Transverse colon (tissue), 4 donors: Measurements from ENCODE around the gene AQP11. TPM values are rescaled to one million over a fixed set of nuclear protein-coding genes. Genes with fewer than 3 reads are reported as not detected.

Experiments
- DNase-seq: peaks from one replicate; pipeline ENCODE4 v3.0.0-alpha.2; 2019
- H3K27ac ChIP-seq, 4 donors: fragments of 200-600 bp; sonication (generic); 2 replicates each; pipeline ENCODE4 v1.5.1; 2016 to 2018; ENCODE audit warnings: inconsistent platforms in 4 of 4
- H3K27me3 ChIP-seq: fragments of 200-600 bp; sonication (generic); 2 replicates; pipeline ENCODE4 v1.5.1; 2017; ENCODE audit warnings: inconsistent platforms
- H3K36me3 ChIP-seq, 4 donors: fragments of 200-600 bp; sonication (generic); 2 replicates each; pipeline ENCODE4 v1.5.1; 2017 to 2019; ENCODE audit warnings: inconsistent platforms in 4 of 4
- H3K4me1 ChIP-seq, 4 donors: fragments of 200-600 bp; sonication (generic); 2 replicates each; pipeline ENCODE4 v1.5.1; 2017 to 2020; ENCODE audit warnings: inconsistent platforms in 4 of 4
- H3K4me3 ChIP-seq, 4 donors: fragments of 200-600 bp; sonication (generic); 1 replicate in 1 of 4; 2 replicates in 3 of 4; pipeline versions ENCODE4 v1.5.1 to v1.6.1; 2017 to 2019; ENCODE audit warnings: inconsistent platforms in 4 of 4
- H3K9me3 ChIP-seq, 2 donors: fragments of 200-600 bp; sonication (generic); 2 replicates each; pipeline ENCODE4 v1.5.1; 2017 to 2019; ENCODE audit warnings: inconsistent platforms in 2 of 2
- EP300 ChIP-seq: sonication (generic); formaldehyde crosslinking; IDR thresholded peaks from one replicate; pipeline ENCODE4 v1.6.1; 2017; ENCODE audit warnings: antibody characterized with exemption, low read depth
- POLR2A ChIP-seq: fragments of 450-650 bp; IDR thresholded peaks from one replicate; pipeline ENCODE4 v1.6.1; 2016; ENCODE audit warnings: antibody characterized with exemption, mild to moderate bottlenecking, moderate library complexity
- POLR2AphosphoS5 ChIP-seq, 3 donors: sonication (generic); formaldehyde crosslinking; IDR thresholded peaks; one replicate each; pipeline ENCODE4 v1.6.1; 2016; ENCODE audit warnings: antibody characterized with exemption in 3 of 3
- WGBS, 2 donors: methylation state at CpG; one replicate each; pipeline ENCODE4 v1.1.5; 2018; ENCODE audit warnings: low coverage in 1 of 2; 5-methylcytosine and 5-hydroxymethylcytosine counted together
- in situ Hi-C, 4 donors: fragments of 200-750 bp; cut with MboI; loops; one replicate each; pipeline versions ENCODE4 v1.15.0 to v1.15.1; 2017; ENCODE audit warnings: low sequenced_read_pairs in 3 of 4, low pct_ligation_motif_present in 1 of 4, low pct_unique_long_range_greater_than_20kb in 1 of 4
- intact Hi-C: fragments of 100-400 bp; cut with DNase I; formaldehyde crosslinking; loops from one replicate; pipeline ENCODE4 v1.15.1; 2023; ENCODE audit warnings: low total_unique reads
- total RNA-seq, 4 donors: library from RNA; depleted of rRNA; stranded (reverse); fragments of >200 nt; gene quantifications; one replicate each; pipeline ENCODE4 v1.1.0, GENCODE V29; 2016
- TF ChIP-seq, protein P1 (sequence below), 5 experiments: fragments of 200-600 bp in 3 of 5; fragments of 450-650 bp in 2 of 5; sonication (generic) in 3 of 5; IDR thresholded peaks; 1 replicate in 2 of 5; 2 replicates in 3 of 5; pipeline ENCODE4 v1.5.1; 2016 to 2017; ENCODE audit warnings: antibody characterized with exemption in 5 of 5, inconsistent platforms in 3 of 5, mild to moderate bottlenecking in 2 of 5, moderate library complexity in 1 of 5

The AQP11 gene, protein sequence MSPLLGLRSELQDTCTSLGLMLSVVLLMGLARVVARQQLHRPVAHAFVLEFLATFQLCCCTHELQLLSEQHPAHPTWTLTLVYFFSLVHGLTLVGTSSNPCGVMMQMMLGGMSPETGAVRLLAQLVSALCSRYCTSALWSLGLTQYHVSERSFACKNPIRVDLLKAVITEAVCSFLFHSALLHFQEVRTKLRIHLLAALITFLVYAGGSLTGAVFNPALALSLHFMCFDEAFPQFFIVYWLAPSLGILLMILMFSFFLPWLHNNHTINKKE
- total RNA-seq: 10 to 100 TPM in 1 of 4 donors, 1 to 10 TPM in 3; 2.6 to 10.2 (median 7.4) TPM

DNA sequence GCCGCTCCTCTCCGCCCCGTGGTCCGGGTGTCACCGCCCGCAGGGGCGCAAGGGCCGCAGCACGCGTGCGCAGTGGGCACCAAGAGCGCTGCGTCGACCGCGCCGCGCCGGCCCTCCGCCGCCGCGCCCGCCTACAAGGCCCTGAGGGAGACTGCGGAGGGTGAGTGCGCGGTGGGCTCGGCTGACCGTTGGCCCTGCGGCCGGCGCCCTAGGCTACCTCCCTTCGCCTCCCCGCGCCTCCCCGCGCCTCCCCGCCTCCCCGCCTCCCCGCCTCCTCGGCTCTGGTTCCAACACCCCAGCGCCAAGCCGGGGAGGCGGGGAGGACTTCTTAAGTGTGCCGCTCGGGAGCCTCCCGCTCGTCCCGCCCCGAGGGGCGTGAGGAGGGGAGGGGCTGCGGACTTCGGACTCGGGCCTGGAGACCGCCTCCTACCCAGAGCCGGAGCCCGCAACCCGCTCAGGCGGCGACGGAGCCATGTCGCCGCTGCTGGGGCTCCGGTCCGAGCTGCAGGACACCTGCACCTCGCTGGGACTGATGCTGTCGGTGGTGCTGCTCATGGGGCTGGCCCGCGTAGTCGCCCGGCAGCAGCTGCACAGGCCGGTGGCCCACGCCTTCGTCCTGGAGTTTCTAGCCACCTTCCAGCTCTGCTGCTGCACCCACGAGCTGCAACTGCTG lies at the start of gene AQP11:
TSS of gene AQP11 (plus strand) at position 433 of the 673 bp plus-strand sequence. CDS start at position 473, 40 bp downstream.
- peak; percentile 79 to 83 (median 81) for TF ChIP-seq POLR2AphosphoS5 (IDR thresholded peaks at IDR 0.05)
- TF ChIP-seq POLR2A: peak; percentile 79
- TF ChIP-seq, protein P1, sequence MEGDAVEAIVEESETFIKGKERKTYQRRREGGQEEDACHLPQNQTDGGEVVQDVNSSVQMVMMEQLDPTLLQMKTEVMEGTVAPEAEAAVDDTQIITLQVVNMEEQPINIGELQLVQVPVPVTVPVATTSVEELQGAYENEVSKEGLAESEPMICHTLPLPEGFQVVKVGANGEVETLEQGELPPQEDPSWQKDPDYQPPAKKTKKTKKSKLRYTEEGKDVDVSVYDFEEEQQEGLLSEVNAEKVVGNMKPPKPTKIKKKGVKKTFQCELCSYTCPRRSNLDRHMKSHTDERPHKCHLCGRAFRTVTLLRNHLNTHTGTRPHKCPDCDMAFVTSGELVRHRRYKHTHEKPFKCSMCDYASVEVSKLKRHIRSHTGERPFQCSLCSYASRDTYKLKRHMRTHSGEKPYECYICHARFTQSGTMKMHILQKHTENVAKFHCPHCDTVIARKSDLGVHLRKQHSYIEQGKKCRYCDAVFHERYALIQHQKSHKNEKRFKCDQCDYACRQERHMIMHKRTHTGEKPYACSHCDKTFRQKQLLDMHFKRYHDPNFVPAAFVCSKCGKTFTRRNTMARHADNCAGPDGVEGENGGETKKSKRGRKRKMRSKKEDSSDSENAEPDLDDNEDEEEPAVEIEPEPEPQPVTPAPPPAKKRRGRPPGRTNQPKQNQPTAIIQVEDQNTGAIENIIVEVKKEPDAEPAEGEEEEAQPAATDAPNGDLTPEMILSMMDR (IDR thresholded peaks at IDR 0.05): no peak
- peak; percentile 3 for TF ChIP-seq EP300
- no peaks in the 10 kb centered on the region for H3K27me3 ChIP-seq
- peak; percentile 94 for DNase-seq
- in situ Hi-C loops: no loop called here
- no peaks in the 10 kb centered on the region for H3K36me3 ChIP-seq
- WGBS, 2 donors: 0% methylated on average over 62 of the region's 75 CpGs; no CpG with 5 or more reads in 1 of the 2 donors
- peaks cover 10 to 20% (median 14%) of the 10 kb centered on the region in 4 donors for H3K4me1 ChIP-seq
- intact Hi-C loops: no loop called here
- H3K4me3 ChIP-seq: peak within 1 kb of the TSS; percentile 35 to 74 (median 65)
- peak within 1 kb of the TSS; percentile 82 to 94 (median 90) for H3K27ac ChIP-seq
- no peaks in the 10 kb centered on the region for H3K9me3 ChIP-seq

DNA sequence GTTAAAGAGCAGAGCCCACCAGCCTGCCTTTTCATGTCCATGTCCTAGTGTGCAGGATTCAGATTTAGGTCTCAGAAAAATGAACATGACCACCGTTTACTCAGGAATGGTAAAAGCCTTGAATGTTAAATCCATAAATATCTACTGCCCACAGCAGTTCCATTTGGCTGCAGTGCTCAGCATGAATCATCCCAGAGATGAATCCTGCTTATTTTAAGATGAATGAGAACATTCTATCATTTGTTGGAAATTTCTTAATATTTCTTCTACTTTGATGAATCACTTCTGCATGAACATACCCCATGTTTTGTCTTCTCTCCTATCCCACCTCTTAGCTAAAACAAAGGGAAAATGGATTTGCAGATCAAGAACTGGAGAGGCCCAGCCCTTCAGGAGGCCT lies 47.5 kb upstream of the AQP11 start:
- Histone ChIP-seq H3K27me3 (no peaks in the 10 kb centered on the region), H3K36me3 (no peaks in the 10 kb centered on the region), H3K27ac (no peak overlapping the region), H3K4me1 (no peaks in the 10 kb centered on the region), H3K9me3 (no peaks in the 10 kb centered on the region), H3K4me3 (no peak overlapping the region)
- 64% methylated on average over 1 of the region's 1 CpG; no CpG with 5 or more reads in 1 of the 2 donors for WGBS, 2 donors
- TF ChIP-seq POLR2A (no peak), POLR2AphosphoS5 (IDR thresholded peaks at IDR 0.05) (no peak), EP300 (no peak)
- TF ChIP-seq, protein P1 (IDR thresholded peaks at IDR 0.05): no peak
- in situ Hi-C loops (loop anchor here in 2 of 4 donors (10.0 to 25.0 kb wide), 2 partner anchors 347 to 355 kb away; no protein-coding TSS in a partner anchor), intact Hi-C loops (loop anchor here (10.0 kb wide), 1 partner anchor 347 kb away; no protein-coding TSS in a partner anchor)
- no peak for DNase-seq

DNA sequence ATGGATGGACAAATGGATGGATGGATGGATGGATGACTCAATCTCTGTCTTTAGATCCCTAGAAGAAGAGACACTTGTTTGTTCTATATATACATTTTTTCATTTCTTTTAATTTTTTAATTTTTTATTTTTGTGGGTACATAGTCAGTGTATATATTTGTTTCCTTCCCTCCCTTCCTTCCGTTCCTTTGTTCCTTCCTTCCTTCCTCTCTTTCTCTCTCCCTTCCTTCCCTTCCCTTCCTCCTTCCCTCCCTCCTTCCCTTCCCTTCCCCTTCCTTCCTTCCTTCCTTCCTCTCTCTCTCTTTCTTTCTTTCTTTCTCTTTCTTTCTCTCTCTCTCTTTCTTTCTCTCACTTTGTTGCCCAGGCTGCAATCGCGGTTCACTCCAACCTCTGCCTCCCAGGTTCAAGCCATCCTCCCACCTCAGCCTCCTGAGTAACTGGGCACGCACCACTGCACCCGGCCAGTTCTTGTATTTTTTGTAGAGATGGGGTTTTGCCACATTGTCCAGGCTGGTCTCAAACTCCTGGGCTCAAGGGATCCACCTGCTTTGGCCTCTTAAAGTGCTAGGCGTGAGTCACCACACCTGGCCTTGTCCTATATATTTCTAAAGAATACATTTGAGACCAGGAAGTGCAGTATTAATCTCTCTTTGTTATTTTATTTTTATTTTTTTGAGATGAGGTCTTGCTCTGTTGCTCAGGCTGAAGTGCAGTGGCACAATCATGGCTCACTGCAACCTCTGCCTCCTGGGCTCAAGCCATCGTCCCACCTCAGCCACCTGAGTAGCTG lies 42.5 kb upstream of the AQP11 start:
- peaks cover 0 to 12% (median 3%) of the 10 kb centered on the region in 4 donors for H3K4me1 ChIP-seq
- 71 to 92% methylated on average over 2 to 7 of the region's 7 CpGs for WGBS, 2 donors
- TF ChIP-seq EP300 (no peak), POLR2AphosphoS5 (IDR thresholded peaks at IDR 0.05) (no peak), POLR2A (no peak)
- TF ChIP-seq, protein P1 (IDR thresholded peaks at IDR 0.05): no peak
- H3K27me3 ChIP-seq: no peaks in the 10 kb centered on the region
- H3K9me3 ChIP-seq: no peaks in the 10 kb centered on the region
- H3K36me3 ChIP-seq: no peaks in the 10 kb centered on the region
- intact Hi-C loops (loop anchor here (10.0 kb wide), 1 partner anchor 352 kb away; no protein-coding TSS in a partner anchor), in situ Hi-C loops (loop anchor here in 3 of 4 donors (5.0 to 25.0 kb wide), 3 partner anchors 352 to 360 kb away; no protein-coding TSS in a partner anchor)
- no peak for DNase-seq
- H3K27ac ChIP-seq: no peak overlapping the region
- H3K4me3 ChIP-seq: no peak overlapping the region
